Measurements from ENCODE around the gene KIF6. TPM values are rescaled to one million over a fixed set of nuclear protein-coding genes. Genes with fewer than 3 reads are reported as not detected.

Gene KIF6
- total RNA-seq, 5 donors from 2014 or later (not counting 1 experiment from before 2014, with no cell fraction given): 0.53 TPM; not detected in 4

- H3K9me3 ChIP-seq: no peaks in the 10 kb centered on the region
- no peaks in the 10 kb centered on the region for H3K27me3 ChIP-seq (replicated peaks in 1 of 2; ENCODE audit: control insufficient read depth in 2 of 2, extremely low read depth in 1 of 2, insufficient read depth in 2 of 2, low read length in 1 of 2)
- Mint-ChIP-seq H3K36me3 (no peaks in the 10 kb centered on the region), H3K27ac (no peak overlapping the region), H3K4me1 (no peaks in the 10 kb centered on the region), H3K9me3 (no peaks in the 10 kb centered on the region), H3K27me3 (peaks cover 3 to 6% of the 10 kb centered on the region in 2 donors), H3K4me3 (no peak overlapping the region)
- ChIA-PET POLR2A (no interaction called here), CTCF (no interaction called here)
- H3K27ac ChIP-seq (ENCODE audit: low read length): no peak overlapping the region
- no peak for DNase-seq
- WGBS (ENCODE audit: insufficient coverage): 67% methylated on average over 2 of the region's 3 CpGs
- ATAC-seq (replicated peaks in 1 of 4): no peak
- no peaks in the 10 kb centered on the region for H3K4me1 ChIP-seq (ENCODE audit: control insufficient read depth in 1 of 2, extremely low read depth in 1 of 2, insufficient read depth in 2 of 2, low read length in 2 of 2)
- no peaks in the 10 kb centered on the region for H3K36me3 ChIP-seq (ENCODE audit: control insufficient read depth in 2 of 2, extremely low read depth in 1 of 2, insufficient read depth in 1 of 2, low read length in 1 of 2)
- H3K4me3 ChIP-seq (ENCODE audit: control insufficient read depth in 1 of 2, extremely low read depth in 1 of 2, low read length in 1 of 2): no peak overlapping the region
These were observed 161.5 kb downstream of the KIF6 start for GRCh38 chr6:39563566-39564311.

- ATAC-seq (replicated peaks in 1 of 4): no peak
- 80% methylated on average over 4 of the region's 5 CpGs for WGBS (ENCODE audit: insufficient coverage)
- peaks cover 5 to 6% of the 10 kb centered on the region in 2 donors for H3K27me3 Mint-ChIP-seq
- no peaks in the 10 kb centered on the region for H3K36me3 ChIP-seq (ENCODE audit: control insufficient read depth in 2 of 2, extremely low read depth in 1 of 2, insufficient read depth in 1 of 2, low read length in 1 of 2)
- no peak overlapping the region for H3K27ac ChIP-seq (ENCODE audit: low read length)
- H3K36me3 Mint-ChIP-seq: no peaks in the 10 kb centered on the region
- no peak overlapping the region for H3K27ac Mint-ChIP-seq
- no peaks in the 10 kb centered on the region for H3K4me1 ChIP-seq (ENCODE audit: control insufficient read depth in 1 of 2, extremely low read depth in 1 of 2, insufficient read depth in 2 of 2, low read length in 2 of 2)
- no peaks in the 10 kb centered on the region for H3K9me3 Mint-ChIP-seq
- no peaks in the 10 kb centered on the region for H3K4me1 Mint-ChIP-seq
- H3K27me3 ChIP-seq (replicated peaks in 1 of 2; ENCODE audit: control insufficient read depth in 2 of 2, extremely low read depth in 1 of 2, insufficient read depth in 2 of 2, low read length in 1 of 2): no peaks in the 10 kb centered on the region
- DNase-seq: no peak
- ChIA-PET CTCF (no interaction called here), POLR2A (no interaction called here)
- no peak overlapping the region for H3K4me3 ChIP-seq (ENCODE audit: control insufficient read depth in 1 of 2, extremely low read depth in 1 of 2, low read length in 1 of 2)
- H3K9me3 ChIP-seq: no peaks in the 10 kb centered on the region
- no peak overlapping the region for H3K4me3 Mint-ChIP-seq
These were observed 163.5 kb downstream of the KIF6 start for GRCh38 chr6:39561536-39562266.

GRCh38 chr6:39560915-39561314 lies 164.3 kb downstream of the KIF6 start:
- no peaks in the 10 kb centered on the region for H3K9me3 Mint-ChIP-seq
- no peak overlapping the region for H3K27ac ChIP-seq (ENCODE audit: low read length)
- ATAC-seq (replicated peaks in 1 of 4) (no peak), DNase-seq (no peak)
- ChIA-PET POLR2A (no interaction called here), CTCF (no interaction called here)
- no peak overlapping the region for H3K4me3 Mint-ChIP-seq
- H3K36me3 Mint-ChIP-seq: no peaks in the 10 kb centered on the region
- H3K4me1 Mint-ChIP-seq: no peaks in the 10 kb centered on the region
- no peak overlapping the region for H3K4me3 ChIP-seq (ENCODE audit: control insufficient read depth in 1 of 2, extremely low read depth in 1 of 2, low read length in 1 of 2)
- no peak overlapping the region for H3K27ac Mint-ChIP-seq
- no peaks in the 10 kb centered on the region for H3K36me3 ChIP-seq (ENCODE audit: control insufficient read depth in 2 of 2, extremely low read depth in 1 of 2, insufficient read depth in 1 of 2, low read length in 1 of 2)
- H3K27me3 ChIP-seq (replicated peaks in 1 of 2; ENCODE audit: control insufficient read depth in 2 of 2, extremely low read depth in 1 of 2, insufficient read depth in 2 of 2, low read length in 1 of 2): no peaks in the 10 kb centered on the region
- H3K9me3 ChIP-seq: no peaks in the 10 kb centered on the region
- H3K4me1 ChIP-seq (ENCODE audit: control insufficient read depth in 1 of 2, extremely low read depth in 1 of 2, insufficient read depth in 2 of 2, low read length in 2 of 2): no peaks in the 10 kb centered on the region
- H3K27me3 Mint-ChIP-seq: peaks cover 6 to 10% of the 10 kb centered on the region in 2 donors

GRCh38 chr6:39558591-39559190 lies 166.5 kb downstream of the KIF6 start:
- Histone ChIP-seq H3K27ac (ENCODE audit: low read length) (no peak overlapping the region), H3K4me1 (ENCODE audit: control insufficient read depth in 1 of 2, extremely low read depth in 1 of 2, insufficient read depth in 2 of 2, low read length in 2 of 2) (no peaks in the 10 kb centered on the region), H3K9me3 (no peaks in the 10 kb centered on the region), H3K36me3 (ENCODE audit: control insufficient read depth in 2 of 2, extremely low read depth in 1 of 2, insufficient read depth in 1 of 2, low read length in 1 of 2) (no peaks in the 10 kb centered on the region), H3K4me3 (ENCODE audit: control insufficient read depth in 1 of 2, extremely low read depth in 1 of 2, low read length in 1 of 2) (no peak overlapping the region), H3K27me3 (replicated peaks in 1 of 2; ENCODE audit: control insufficient read depth in 2 of 2, extremely low read depth in 1 of 2, insufficient read depth in 2 of 2, low read length in 1 of 2) (peaks cover 0 to 17% of the 10 kb centered on the region in 2 experiments)
- H3K4me3 Mint-ChIP-seq: no peak overlapping the region
- H3K27ac Mint-ChIP-seq: no peak overlapping the region
- ATAC-seq (replicated peaks in 1 of 4): no peak
- no peaks in the 10 kb centered on the region for H3K4me1 Mint-ChIP-seq
- no peaks in the 10 kb centered on the region for H3K9me3 Mint-ChIP-seq
- ChIA-PET POLR2A (no interaction called here), CTCF (no interaction called here)
- H3K27me3 Mint-ChIP-seq: peaks cover 9 to 27% of the 10 kb centered on the region in 2 donors
- H3K36me3 Mint-ChIP-seq: no peaks in the 10 kb centered on the region
- no peak for DNase-seq

- ChIA-PET CTCF (no interaction called here), POLR2A (interaction anchor here in 1 of 2 donors (0.7 kb wide), 1 partner anchor 50 kb away, joined by 3 read pairs; no protein-coding TSS in a partner anchor)
- peaks cover 0 to 19% of the 10 kb centered on the region in 2 experiments for H3K27me3 ChIP-seq (replicated peaks in 1 of 2; ENCODE audit: control insufficient read depth in 2 of 2, extremely low read depth in 1 of 2, insufficient read depth in 2 of 2, low read length in 1 of 2)
- no peak overlapping the region for H3K4me3 ChIP-seq (ENCODE audit: control insufficient read depth in 1 of 2, extremely low read depth in 1 of 2, low read length in 1 of 2)
- no peak overlapping the region for H3K4me3 Mint-ChIP-seq
- no peaks in the 10 kb centered on the region for H3K4me1 Mint-ChIP-seq
- H3K27ac ChIP-seq (ENCODE audit: low read length): no peak overlapping the region
- H3K36me3 Mint-ChIP-seq: no peaks in the 10 kb centered on the region
- H3K36me3 ChIP-seq (ENCODE audit: control insufficient read depth in 2 of 2, extremely low read depth in 1 of 2, insufficient read depth in 1 of 2, low read length in 1 of 2): no peaks in the 10 kb centered on the region
- peaks cover 10 to 30% of the 10 kb centered on the region in 2 donors for H3K27me3 Mint-ChIP-seq
- no peaks in the 10 kb centered on the region for H3K9me3 ChIP-seq
- no CpG with 5 or more reads among the region's 1 CpG for WGBS (ENCODE audit: insufficient coverage)
- H3K27ac Mint-ChIP-seq: no peak overlapping the region
- H3K4me1 ChIP-seq (ENCODE audit: control insufficient read depth in 1 of 2, extremely low read depth in 1 of 2, insufficient read depth in 2 of 2, low read length in 2 of 2): no peaks in the 10 kb centered on the region
- ATAC-seq (replicated peaks in 1 of 4) (no peak), DNase-seq (no peak)
- H3K9me3 Mint-ChIP-seq: no peaks in the 10 kb centered on the region
These were observed 167.1 kb downstream of the KIF6 start for GRCh38 chr6:39558079-39558478.

- POLR2A ChIA-PET: no interaction called here
- no peaks in the 10 kb centered on the region for H3K9me3 ChIP-seq
- CTCF ChIA-PET: no interaction called here
- WGBS (ENCODE audit: insufficient coverage): 83% methylated on average over 1 of the region's 3 CpGs
- H3K27me3 ChIP-seq (replicated peaks in 1 of 2; ENCODE audit: control insufficient read depth in 2 of 2, extremely low read depth in 1 of 2, insufficient read depth in 2 of 2, low read length in 1 of 2): peaks cover 0 to 19% of the 10 kb centered on the region in 2 experiments
- no peaks in the 10 kb centered on the region for H3K9me3 Mint-ChIP-seq
- DNase-seq: no peak
- no peak for ATAC-seq (replicated peaks in 1 of 4)
- H3K27me3 Mint-ChIP-seq: peaks cover 19 to 28% of the 10 kb centered on the region in 2 donors
- H3K36me3 ChIP-seq (ENCODE audit: control insufficient read depth in 2 of 2, extremely low read depth in 1 of 2, insufficient read depth in 1 of 2, low read length in 1 of 2): no peaks in the 10 kb centered on the region
- no peak overlapping the region for H3K27ac ChIP-seq (ENCODE audit: low read length)
- no peak overlapping the region for H3K27ac Mint-ChIP-seq
- no peak overlapping the region for H3K4me3 ChIP-seq (ENCODE audit: control insufficient read depth in 1 of 2, extremely low read depth in 1 of 2, low read length in 1 of 2)
- no peaks in the 10 kb centered on the region for H3K4me1 Mint-ChIP-seq
- H3K4me1 ChIP-seq (ENCODE audit: control insufficient read depth in 1 of 2, extremely low read depth in 1 of 2, insufficient read depth in 2 of 2, low read length in 2 of 2): no peaks in the 10 kb centered on the region
- no peak overlapping the region for H3K4me3 Mint-ChIP-seq
- no peaks in the 10 kb centered on the region for H3K36me3 Mint-ChIP-seq
These were observed 170.1 kb downstream of the KIF6 start for GRCh38 chr6:39555136-39555535.

Data from T-cell (primary cell).